GM21423 (cell line): ENCODE results near the gene SPEF1.
"Not testable (repeated sequence)": the region's sequence is repeated elsewhere in the genome, so short reads cannot be mapped to it uniquely, and the experiment has no call there.

Experiments used
- ATAC-seq: cut with Tn5 transposase; IDR thresholded peaks from one replicate; pipeline ENCODE4 v1.9.1; 2021; ENCODE audit warnings: mild to moderate bottlenecking, moderate library complexity; ENCODE audit not compliant: unreplicated experiment

Gene SPEF1

GRCh38 chr20:3811467-3812258 lies 30.4 kb upstream of the SPEF1 start:
- no peak for ATAC-seq

DNA sequence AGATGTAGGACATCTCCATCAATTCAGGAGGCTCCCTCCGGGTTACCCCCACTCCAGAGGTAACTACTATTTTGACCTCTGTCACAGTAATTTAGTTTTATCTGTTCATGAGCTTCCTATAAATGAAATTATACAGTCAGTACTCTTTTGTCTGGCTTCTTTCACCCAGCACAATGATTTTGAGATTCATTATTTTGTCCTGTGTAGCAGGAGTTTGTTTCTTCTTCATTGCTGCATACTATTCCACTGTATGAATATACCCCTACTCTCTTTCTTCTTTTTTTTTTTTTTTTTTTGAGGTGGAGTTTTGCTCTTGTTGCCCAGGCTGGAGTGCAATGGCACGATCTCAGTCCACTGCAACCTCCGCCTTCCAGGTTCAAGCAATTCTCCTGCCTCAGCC lies 27.3 kb upstream of the SPEF1 start:
- ATAC-seq: no peak

DNA sequence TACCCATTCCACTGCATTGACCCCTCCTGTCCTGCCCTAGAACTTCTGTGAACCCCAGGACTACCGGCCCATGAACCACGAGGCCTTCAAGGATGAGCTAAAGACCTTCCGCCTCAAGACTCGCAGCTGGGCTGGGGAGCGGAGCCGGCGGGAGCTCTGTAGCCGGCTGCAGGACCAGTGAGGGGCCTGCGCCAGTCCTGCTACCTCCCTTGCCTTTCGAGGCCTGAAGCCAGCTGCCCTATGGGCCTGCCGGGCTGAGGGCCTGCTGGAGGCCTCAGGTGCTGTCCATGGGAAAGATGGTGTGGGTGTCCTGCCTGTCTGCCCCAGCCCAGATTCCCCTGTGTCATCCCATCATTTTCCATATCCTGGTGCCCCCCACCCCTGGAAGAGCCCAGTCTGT lies 23.5 kb upstream of the SPEF1 start:
- no peak for ATAC-seq

DNA sequence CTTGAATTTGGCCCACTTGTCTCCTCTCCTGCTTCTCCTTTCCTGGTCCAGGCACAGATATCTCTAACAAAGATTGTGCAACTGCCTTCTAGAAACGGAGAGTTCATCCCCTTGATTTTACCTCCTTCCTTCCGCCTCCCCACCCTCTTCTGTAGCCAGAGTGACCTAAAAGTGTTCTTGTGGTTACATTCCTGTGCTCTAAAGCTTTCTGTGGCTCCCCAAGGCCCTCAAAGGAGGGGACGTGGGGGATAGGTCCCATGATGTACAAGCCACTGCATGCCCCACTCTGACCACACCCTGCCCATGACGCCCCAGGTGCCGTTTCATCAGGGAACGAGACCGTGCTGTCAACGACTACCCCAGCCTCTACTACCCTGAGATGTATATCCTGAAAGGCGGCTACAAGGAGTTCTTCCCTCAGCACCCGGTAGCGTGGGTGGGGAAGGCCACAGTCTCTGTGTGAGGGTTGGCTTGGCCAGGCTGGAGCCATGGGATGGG lies 23.1 kb upstream of the SPEF1 start:
- no peak for ATAC-seq

DNA sequence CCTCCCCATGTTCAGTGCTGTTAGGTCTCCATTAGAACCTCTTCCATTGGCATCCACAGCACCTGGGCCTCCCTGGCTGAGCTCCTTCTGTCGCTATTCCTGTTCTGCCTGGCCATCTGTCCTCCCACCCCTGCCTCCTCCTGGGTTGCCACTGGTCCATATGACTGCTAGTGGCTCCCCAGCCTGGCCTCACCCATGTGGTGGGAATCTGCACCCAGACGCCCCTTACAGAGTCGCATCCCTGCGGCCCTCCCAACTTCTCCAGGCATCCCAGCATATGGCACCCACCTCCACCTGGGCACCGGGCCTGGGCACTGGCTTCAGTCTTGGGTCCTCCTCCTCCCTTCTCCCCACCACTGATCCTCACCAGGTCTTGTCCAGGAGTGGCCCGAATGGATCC lies 22.6 kb upstream of the SPEF1 start:
- ATAC-seq: no peak

DNA sequence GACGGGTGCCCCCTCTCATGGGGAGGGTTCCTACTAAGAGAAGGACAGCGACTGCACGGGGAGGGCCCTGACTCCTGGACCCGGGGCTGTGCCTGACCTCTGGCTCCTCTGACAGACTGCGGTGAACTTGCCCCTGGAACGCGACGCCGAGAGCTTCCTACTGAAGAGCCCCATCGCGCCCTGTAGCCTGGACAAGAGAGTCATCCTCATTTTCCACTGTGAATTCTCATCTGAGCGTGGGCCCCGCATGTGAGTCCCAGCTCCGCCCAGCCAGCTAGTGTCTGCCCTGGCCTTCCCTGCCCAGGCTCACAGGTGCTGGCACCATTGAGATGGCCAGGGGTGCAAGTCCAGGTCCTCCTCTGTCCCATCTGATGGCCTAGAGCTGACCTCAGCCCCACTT lies 22.0 kb upstream of the SPEF1 start:
- ATAC-seq: no peak

- no peak for ATAC-seq
Observed at GRCh38 chr20:3802524-3803239, 21.4 kb upstream of the SPEF1 start.

- no peak for ATAC-seq
Observed at GRCh38 chr20:3801846-3802245, 20.6 kb upstream of the SPEF1 start.

DNA sequence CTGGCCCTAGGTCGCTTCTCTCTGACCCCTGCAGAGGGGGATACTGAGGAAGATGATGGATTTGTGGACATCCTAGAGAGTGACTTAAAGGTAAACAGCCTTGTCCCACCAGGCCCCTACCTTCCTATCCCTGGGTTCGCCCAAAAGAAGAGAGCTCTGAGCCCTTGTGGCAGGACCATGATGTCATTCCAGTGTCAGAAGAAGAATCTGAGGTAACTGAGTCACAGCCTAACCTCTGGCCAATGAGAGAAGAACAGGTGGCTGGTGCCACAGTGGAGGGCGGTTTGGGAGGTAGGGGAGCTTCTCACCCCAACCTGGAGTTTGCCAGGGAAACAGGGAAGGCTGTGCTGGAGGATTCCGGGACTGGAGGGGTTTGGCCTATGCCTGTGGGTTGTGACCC lies 20.1 kb upstream of the SPEF1 start:
- ATAC-seq: no peak

GRCh38 chr20:3800878-3801260 lies 19.6 kb upstream of the SPEF1 start:
- ATAC-seq: no peak

DNA sequence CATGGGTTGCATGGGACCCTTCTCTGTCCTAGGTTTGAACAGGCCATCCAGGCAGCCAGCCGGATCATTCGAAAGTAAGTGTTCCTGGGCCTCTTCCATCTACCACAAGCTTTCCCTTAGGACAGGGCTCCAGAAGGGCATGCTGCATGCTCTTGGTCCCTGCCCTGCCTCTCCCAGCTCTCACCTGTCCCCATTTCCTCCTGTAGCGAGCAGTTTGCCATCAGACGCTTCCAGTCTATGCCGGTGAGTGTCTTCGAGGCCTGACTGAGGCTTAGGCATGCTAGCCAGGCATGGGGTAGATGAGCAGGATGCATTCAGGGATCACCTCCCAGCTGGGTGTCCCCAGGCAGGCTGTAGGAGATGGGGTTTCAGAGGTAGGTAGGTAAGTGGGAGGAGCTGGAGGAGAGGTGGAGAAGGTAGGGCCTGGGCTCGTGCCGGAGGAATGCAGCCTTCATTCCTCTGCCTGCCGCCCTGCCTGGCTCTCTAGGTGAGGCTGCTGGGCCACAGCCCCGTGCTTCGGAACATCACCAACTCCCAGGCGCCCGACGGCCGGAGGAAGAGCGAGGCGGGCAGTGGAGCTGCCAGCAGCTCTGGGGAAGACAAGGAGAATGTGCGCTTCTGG lies 19.1 kb upstream of the SPEF1 start:
- ATAC-seq: no peak

GRCh38 chr20:3798908-3799248 lies 17.6 kb upstream of the SPEF1 start:
- ATAC-seq: no peak

DNA sequence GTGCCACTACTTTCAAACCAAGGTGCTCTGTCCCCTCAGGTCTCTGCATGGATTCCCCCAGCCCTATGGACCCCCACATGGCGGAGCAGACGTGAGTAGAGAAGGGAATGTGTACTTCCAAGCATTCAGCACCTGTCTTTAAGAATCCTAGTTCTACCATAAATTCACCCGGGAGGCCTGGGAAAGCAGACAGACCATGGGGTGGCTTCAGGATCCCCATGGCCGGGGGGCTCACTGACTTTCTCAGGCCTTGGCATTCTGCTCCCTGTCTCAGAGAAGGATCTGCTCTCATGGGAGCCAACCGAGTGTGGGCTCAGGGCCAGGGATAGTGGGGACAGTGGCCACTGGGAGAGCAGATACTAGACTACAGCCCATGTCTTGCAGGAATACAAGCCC lies 17.1 kb upstream of the SPEF1 start:
- no peak for ATAC-seq

DNA sequence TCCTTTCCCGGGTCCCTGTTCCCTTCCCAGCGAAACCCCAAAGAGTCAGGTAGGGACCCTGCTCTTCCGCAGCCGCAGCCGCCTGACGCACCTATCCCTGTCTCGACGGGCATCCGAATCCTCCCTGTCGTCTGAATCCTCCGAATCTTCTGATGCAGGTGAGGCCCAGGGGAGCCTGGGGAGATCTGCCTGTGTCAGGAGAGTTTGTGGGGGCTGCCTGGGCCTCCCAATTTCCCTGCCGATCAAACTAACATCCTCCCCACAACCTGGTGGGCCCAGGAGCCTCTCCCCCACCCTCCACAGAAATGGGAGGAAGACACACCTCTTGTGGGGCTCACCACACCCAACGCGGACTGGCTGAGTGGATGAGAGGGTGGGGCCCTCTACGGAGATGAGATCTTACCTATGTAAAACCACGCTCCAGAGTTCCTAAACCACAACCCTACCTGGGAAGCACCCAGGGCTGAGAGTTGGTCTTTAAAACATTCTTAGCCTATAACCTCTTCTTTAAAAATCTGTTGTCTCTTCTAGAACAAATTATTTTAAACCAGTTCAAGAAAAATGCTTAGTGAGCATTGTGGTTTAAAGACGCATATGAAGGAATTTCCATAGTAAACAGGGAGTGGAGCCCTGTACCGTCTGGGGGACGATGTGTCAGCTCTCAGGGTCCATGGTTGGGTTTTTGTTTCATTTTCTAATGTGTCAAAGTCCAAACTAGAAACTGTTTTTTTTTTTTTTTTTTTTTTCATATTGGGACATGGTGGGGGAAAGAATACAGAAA lies 16.5 kb upstream of the SPEF1 start:
- ATAC-seq: no peak

- ATAC-seq: no peak
Observed at GRCh38 chr20:3797226-3797545, 15.9 kb upstream of the SPEF1 start.

DNA sequence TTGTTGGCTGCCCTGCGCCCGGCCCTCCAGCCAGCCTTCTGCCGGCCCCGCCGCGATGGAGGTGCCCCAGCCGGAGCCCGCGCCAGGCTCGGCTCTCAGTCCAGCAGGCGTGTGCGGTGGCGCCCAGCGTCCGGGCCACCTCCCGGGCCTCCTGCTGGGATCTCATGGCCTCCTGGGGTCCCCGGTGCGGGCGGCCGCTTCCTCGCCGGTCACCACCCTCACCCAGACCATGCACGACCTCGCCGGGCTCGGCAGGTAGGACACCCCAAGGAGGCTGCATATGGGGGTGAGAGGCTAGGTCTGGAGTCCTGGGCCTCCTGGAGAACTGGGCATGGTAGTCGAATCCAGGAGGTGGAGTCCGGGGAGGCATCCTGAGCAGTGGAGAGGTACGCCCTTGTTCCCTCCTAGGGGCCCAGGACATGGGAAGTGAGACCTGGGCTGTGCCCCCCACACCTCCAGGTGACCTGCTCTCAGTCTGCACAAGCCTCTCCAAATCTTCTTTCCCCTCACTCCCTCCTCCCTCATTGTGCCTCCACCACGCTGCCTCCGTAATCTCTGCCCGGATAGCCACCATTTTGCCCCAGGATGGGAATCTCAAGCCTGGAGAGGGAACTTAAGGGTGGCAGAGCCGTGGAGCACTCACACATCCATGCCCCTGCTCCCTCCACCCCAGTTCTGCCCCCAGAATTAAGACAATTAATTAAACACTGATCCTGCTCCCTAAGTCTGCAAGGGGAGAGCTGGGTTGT lies 15.4 kb upstream of the SPEF1 start:
- ATAC-seq: no peak

DNA sequence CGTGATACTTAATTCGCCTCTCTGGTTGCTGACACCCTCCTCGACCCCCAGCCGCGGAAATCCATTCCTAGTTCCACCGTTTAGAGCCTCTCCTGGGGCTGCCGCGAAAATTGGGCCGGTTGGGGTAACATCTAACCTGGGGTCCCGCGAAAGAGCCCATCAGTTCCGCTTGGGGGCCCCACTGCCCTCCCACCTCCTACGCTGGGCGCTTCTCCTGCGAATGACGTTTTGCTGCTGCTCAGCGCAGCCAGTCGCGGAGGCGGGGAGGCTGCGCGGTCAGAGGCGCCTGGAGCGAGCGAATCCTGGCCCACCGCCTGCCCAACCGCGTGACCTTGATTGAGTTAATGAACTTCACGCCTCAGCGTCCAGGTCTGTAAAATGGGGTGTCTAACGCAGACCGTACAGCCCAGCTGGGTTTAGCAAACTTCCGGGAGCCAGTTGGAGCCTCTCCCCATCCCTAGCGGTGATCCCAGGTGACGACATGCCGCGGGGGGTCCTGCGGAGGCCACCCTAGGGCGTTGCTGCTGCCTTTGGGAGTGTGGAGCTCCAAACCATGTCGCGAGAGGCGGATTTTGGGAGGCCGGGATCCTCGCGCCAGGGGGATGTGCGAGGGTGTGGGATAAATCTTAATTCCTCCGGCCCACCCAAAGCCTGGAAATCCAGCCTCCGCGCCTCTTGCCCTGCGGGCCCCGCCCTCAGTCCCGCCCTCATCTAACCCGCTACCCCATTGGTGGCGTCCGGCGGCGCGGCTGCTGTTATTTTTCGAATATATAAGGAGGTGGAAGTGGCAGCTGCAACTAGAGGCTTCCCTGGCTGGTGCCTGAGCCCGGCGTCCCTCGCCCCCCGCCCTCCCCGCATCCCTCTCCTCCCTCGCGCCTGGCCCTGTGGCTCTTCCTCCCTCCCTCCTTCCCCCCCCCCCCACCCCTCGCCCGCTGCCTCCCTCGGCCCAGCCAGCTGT lies 14.5 kb upstream of the SPEF1 start, which contains the start of gene CDC25B:
CDC25B (plus strand) TSS at position 800 of the 958 bp plus-strand sequence. CDS start 222 bp downstream, outside the sequence.
- ATAC-seq: peak; percentile 63

- ATAC-seq: no peak
Observed at GRCh38 chr20:3794701-3795420, 13.6 kb upstream of the SPEF1 start.

DNA sequence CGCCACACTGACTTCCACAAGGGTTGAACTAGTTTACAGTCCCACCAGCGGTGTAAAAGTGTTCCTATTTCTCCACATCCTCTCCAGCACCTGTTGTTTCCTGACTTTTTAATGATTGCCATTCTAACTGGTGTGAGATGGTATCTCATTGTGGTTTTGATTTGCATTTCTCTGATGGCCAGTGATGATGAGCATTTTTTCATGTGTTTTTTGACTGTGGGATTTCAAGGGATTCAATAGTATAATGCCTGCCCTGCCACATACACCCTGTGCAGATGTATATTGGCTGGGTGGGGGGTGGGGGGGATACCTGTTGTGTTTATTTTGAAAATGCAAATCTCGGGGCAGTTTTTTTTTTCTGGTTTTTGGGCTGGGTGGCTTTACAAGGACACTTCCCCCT lies 12.9 kb upstream of the SPEF1 start:
- ATAC-seq: not testable (repeated sequence)
